MM.1S (cell line): Measurements from ENCODE around the gene PCP2.

ENCODE experiments used
- DNase-seq: peaks from one replicate; pipeline ENCODE4 v3.0.0-alpha.2; 2015
- H2AFZ ChIP-seq: fragments of 300-600 bp; sonication (generic); 2 replicates; pipeline ENCODE4 v1.6.0; 2016; ENCODE audit warnings: antibody characterized with exemption, low read length
- H3F3A ChIP-seq: fragments of 300-600 bp; sonication (generic); 2 replicates; pipeline ENCODE4 v1.6.1; 2016; ENCODE audit warnings: mild to moderate bottlenecking, antibody characterized with exemption, low read length, moderate library complexity, mixed read lengths; ENCODE audit not compliant: insufficient read depth
- H3K27ac ChIP-seq: fragments of 300-600 bp; sonication (generic); 2 replicates; pipeline ENCODE4 v1.5.1; 2016; ENCODE audit warnings: mild to moderate bottlenecking, low read length
- H3K27me3 ChIP-seq: fragments of 300-600 bp; sonication (generic); replicated peaks from 2 replicates; pipeline ENCODE4 v1.6.0; 2016; ENCODE audit warnings: low read length; ENCODE audit not compliant: insufficient read depth
- H3K36me3 ChIP-seq: fragments of 300-600 bp; sonication (generic); replicated peaks from 2 replicates; pipeline ENCODE4 v1.6.1; 2016; ENCODE audit warnings: mild to moderate bottlenecking, low read length, mixed read lengths; ENCODE audit not compliant: insufficient read depth
- H3K4me1 ChIP-seq: fragments of 300-600 bp; sonication (generic); 2 replicates; pipeline ENCODE4 v1.6.1; 2016; ENCODE audit warnings: low read length, mixed read lengths
- H3K4me2 ChIP-seq: fragments of 300-600 bp; sonication (generic); 2 replicates; pipeline ENCODE4 v1.6.0; 2016; ENCODE audit warnings: low read depth, low read length
- H3K4me3 ChIP-seq: fragments of 300-600 bp; sonication (generic); 2 replicates; pipeline ENCODE4 v1.5.1; 2016; ENCODE audit warnings: low read length, mixed read lengths
- H3K79me2 ChIP-seq: fragments of 300-600 bp; sonication (generic); 2 replicates; pipeline ENCODE4 v1.6.1; 2016; ENCODE audit warnings: mixed run types, low read length, mixed read lengths
- H3K9ac ChIP-seq: fragments of 300-600 bp; sonication (generic); 2 replicates; pipeline ENCODE4 v1.6.1; 2016; ENCODE audit warnings: low read length, mixed read lengths
- H3K9me2 ChIP-seq: fragments of 300-600 bp; sonication (generic); replicated peaks from 2 replicates; pipeline ENCODE4 v1.6.1; 2016; ENCODE audit warnings: mild to moderate bottlenecking, low read length, mixed read lengths; ENCODE audit not compliant: insufficient read depth
- H3K9me3 ChIP-seq: fragments of 300-600 bp; sonication (generic); replicated peaks from 2 replicates; pipeline ENCODE4 v1.6.1; 2016; ENCODE audit warnings: mild to moderate bottlenecking, low read length, mixed read lengths; ENCODE audit not compliant: insufficient read depth
- H4K20me1 ChIP-seq: fragments of 300-600 bp; sonication (generic); 2 replicates; pipeline ENCODE4 v1.6.1; 2016; ENCODE audit warnings: mild to moderate bottlenecking, low read length, moderate library complexity, mixed read lengths; ENCODE audit not compliant: insufficient read depth
- CTCF ChIP-seq: fragments of 300-600 bp; sonication (generic); IDR thresholded peaks from 2 replicates; pipeline ENCODE4 v1.5.1; 2016; ENCODE audit warnings: antibody characterized with exemption, low read length, mixed read lengths
- EZH2 ChIP-seq: fragments of 300-600 bp; sonication (generic); optimal IDR thresholded peaks from 2 replicates; pipeline ENCODE3; 2017; ENCODE audit warnings: low read depth, mild to moderate bottlenecking, antibody characterized with exemption, low read length, mixed read lengths
- EZH2phosphoT487 ChIP-seq: fragments of 300-600 bp; sonication (generic); IDR thresholded peaks from 2 replicates; pipeline ENCODE4 v1.6.1; 2018; ENCODE audit warnings: antibody characterized with exemption, low read length

The PCP2 gene

GRCh38 chr19:7611541-7612279 lies 21.8 kb downstream of the PCP2 start:
- peaks cover 69% of the 10 kb centered on the region for H3K27me3 ChIP-seq
- no peak overlapping the region for H3K9ac ChIP-seq
- no peak overlapping the region for H3K4me3 ChIP-seq
- no peaks in the 10 kb centered on the region for H3K36me3 ChIP-seq
- no peak for DNase-seq
- H4K20me1 ChIP-seq: no peaks in the 10 kb centered on the region
- no peaks in the 10 kb centered on the region for H3K9me3 ChIP-seq
- H3K79me2 ChIP-seq: no peaks in the 10 kb centered on the region
- no peak overlapping the region for H3K4me2 ChIP-seq
- TF ChIP-seq CTCF (no peak), EZH2phosphoT487 (no peak), EZH2 (no peak)
- no peaks in the 10 kb centered on the region for H3K4me1 ChIP-seq
- H2AFZ ChIP-seq: no peak overlapping the region
- H3K9me2 ChIP-seq: no peaks in the 10 kb centered on the region
- no peak overlapping the region for H3K27ac ChIP-seq
- no peaks in the 10 kb centered on the region for H3F3A ChIP-seq

- H4K20me1 ChIP-seq: no peaks in the 10 kb centered on the region
- no peaks in the 10 kb centered on the region for H3K79me2 ChIP-seq
- H3K4me2 ChIP-seq: no peak overlapping the region
- H3K36me3 ChIP-seq: no peaks in the 10 kb centered on the region
- H3K9me3 ChIP-seq: no peaks in the 10 kb centered on the region
- H3K9ac ChIP-seq: no peak overlapping the region
- no peak overlapping the region for H2AFZ ChIP-seq
- H3K27me3 ChIP-seq: peaks cover 69% of the 10 kb centered on the region
- no peak for DNase-seq
- no peaks in the 10 kb centered on the region for H3K4me1 ChIP-seq
- TF ChIP-seq CTCF: no peak
- no peak for TF ChIP-seq EZH2phosphoT487
- H3K27ac ChIP-seq: no peak overlapping the region
- no peaks in the 10 kb centered on the region for H3F3A ChIP-seq
- H3K4me3 ChIP-seq: no peak overlapping the region
- H3K9me2 ChIP-seq: no peaks in the 10 kb centered on the region
Measured at GRCh38 chr19:7610491-7611240, 22.9 kb downstream of the PCP2 start.

GRCh38 chr19:7607874-7608560 lies 25.5 kb downstream of the PCP2 start:
- H3K9me3 ChIP-seq: no peaks in the 10 kb centered on the region
- H3K36me3 ChIP-seq: no peaks in the 10 kb centered on the region
- no peak overlapping the region for H3K4me2 ChIP-seq
- H3K9ac ChIP-seq: no peak overlapping the region
- no peaks in the 10 kb centered on the region for H3K79me2 ChIP-seq
- H3K4me1 ChIP-seq: no peaks in the 10 kb centered on the region
- DNase-seq: no peak
- H3K27me3 ChIP-seq: peaks cover 79% of the 10 kb centered on the region
- H3F3A ChIP-seq: no peaks in the 10 kb centered on the region
- no peak overlapping the region for H3K4me3 ChIP-seq
- no peak overlapping the region for H2AFZ ChIP-seq
- no peak for TF ChIP-seq EZH2phosphoT487
- TF ChIP-seq EZH2: no peak
- TF ChIP-seq CTCF: no peak
- no peaks in the 10 kb centered on the region for H3K9me2 ChIP-seq
- no peak overlapping the region for H3K27ac ChIP-seq
- H4K20me1 ChIP-seq: no peaks in the 10 kb centered on the region
